Endodermal cell (in vitro differentiated cells): ENCODE measurements around the gene NTSR1. TPM values are rescaled to one million over a fixed set of nuclear protein-coding genes. Genes with fewer than 3 reads are reported as not detected.

Experiments
- DNase-seq: peaks from one replicate; pipeline ENCODE4 v3.0.0-alpha.2; 2017
- H3K27ac ChIP-seq: 2 replicates; pipeline ENCODE4 v1.5.1; 2013; ENCODE audit warnings: mild to moderate bottlenecking, low read depth, low read length, moderate library complexity
- H3K27me3 ChIP-seq: 2 replicates; pipeline ENCODE4 v1.6.1; 2013; ENCODE audit warnings: mild to moderate bottlenecking, low read length, moderate library complexity; ENCODE audit not compliant: insufficient read depth, control insufficient read depth, poor library complexity, severe bottlenecking
- H3K36me3 ChIP-seq: 2 replicates; pipeline ENCODE4 v1.7.0; 2013; ENCODE audit warnings: mild to moderate bottlenecking, low read length, moderate library complexity; ENCODE audit not compliant: control insufficient read depth, insufficient read depth
- H3K4me1 ChIP-seq: one replicate; pipeline ENCODE4 v1.7.0; 2013; ENCODE audit warnings: low read length; ENCODE audit not compliant: control insufficient read depth, insufficient read depth
- H3K4me3 ChIP-seq: 2 replicates; pipeline ENCODE4 v1.5.1; 2013; ENCODE audit warnings: mild to moderate bottlenecking, low read length, moderate library complexity
- H3K9ac ChIP-seq: 2 replicates; pipeline ENCODE4 v1.6.1; 2013; ENCODE audit warnings: mild to moderate bottlenecking, low read length, moderate library complexity; ENCODE audit not compliant: poor library complexity, severe bottlenecking; ENCODE audit errors: extremely low read depth
- H3K9me3 ChIP-seq: 2 replicates; pipeline ENCODE4 v1.6.1; 2013; ENCODE audit warnings: mild to moderate bottlenecking, low read length, moderate library complexity; ENCODE audit not compliant: control insufficient read depth
- H3K27ac Mint-ChIP-seq: 2 replicates; pipeline ENCODE4 v1.8.0; 2020; ENCODE audit warnings: mixed read lengths
- H3K27me3 Mint-ChIP-seq: 2 replicates; pipeline ENCODE4 v1.8.0; 2021; ENCODE audit warnings: mild to moderate bottlenecking, mixed read lengths; ENCODE audit not compliant: insufficient read depth
- H3K36me3 Mint-ChIP-seq: 2 replicates; pipeline ENCODE4 v1.8.0; 2020; ENCODE audit warnings: low read depth, mixed read lengths
- H3K4me1 Mint-ChIP-seq: 2 replicates; pipeline ENCODE4 v1.8.0; 2020; ENCODE audit warnings: mixed read lengths
- H3K4me3 Mint-ChIP-seq: 2 replicates; pipeline ENCODE4 v1.8.0; 2020; ENCODE audit warnings: mild to moderate bottlenecking, moderate library complexity, mixed read lengths
- H3K9me3 Mint-ChIP-seq: 2 replicates; pipeline ENCODE4 v1.8.0; 2020; ENCODE audit warnings: mild to moderate bottlenecking, mixed read lengths
- CTCF ChIP-seq: fragments of 200-600 bp; sonication (generic); conservative IDR thresholded peaks from 2 replicates; pipeline ENCODE4 v1.5.0; 2021; ENCODE audit warnings: antibody characterized with exemption, mild to moderate bottlenecking
- WGBS, 2 experiments: methylation state at CpG; one replicate each; pipeline versions ENCODE4 v1.1.5 to v1.1.7; 2013; ENCODE audit warnings: missing lambda C conversion rate in 2 of 2, mixed read lengths in 1 of 2; ENCODE audit not compliant: insufficient coverage in 1 of 2, insufficient read length in 1 of 2; 5-methylcytosine and 5-hydroxymethylcytosine counted together
- total RNA-seq, 2 donors: library from RNA; stranded (reverse); fragmentation: NEBNext Ultra II Directional in 1 of 2; extraction: Animal tissue kit (Norgen Biotek cat#: 25700) in 1 of 2; gene quantifications; 2 replicates in 1 of 2; 3 replicates in 1 of 2; pipeline ENCODE4 v1.2.1, GENCODE V29; 2021

NTSR1 gene
- total RNA-seq, 2 donors from 2014 or later: 0.11 to 0.62 TPM

GRCh38 chr20:62727584-62728027 is 19.0 kb downstream of the NTSR1 start:
- Mint-ChIP-seq H3K4me3 (no peak overlapping the region), H3K27me3 (peaks cover 1% of the 10 kb centered on the region), H3K36me3 (no peaks in the 10 kb centered on the region), H3K9me3 (no peaks in the 10 kb centered on the region), H3K27ac (no peak overlapping the region), H3K4me1 (no peaks in the 10 kb centered on the region)
- Histone ChIP-seq H3K4me3 (no peak overlapping the region), H3K27ac (no peak overlapping the region), H3K27me3 (no peaks in the 10 kb centered on the region), H3K36me3 (no peaks in the 10 kb centered on the region), H3K9ac (no peak overlapping the region), H3K9me3 (no peaks in the 10 kb centered on the region), H3K4me1 (no peaks in the 10 kb centered on the region)
- no peak for DNase-seq
- WGBS, 2 experiments: 89 to 90% methylated on average over 10 to 15 of the region's 15 CpGs
- TF ChIP-seq CTCF: no peak

GRCh38 chr20:62728028-62728780 is 19.6 kb downstream of the NTSR1 start:
- no peaks in the 10 kb centered on the region for H3K36me3 ChIP-seq
- H3K27me3 ChIP-seq: peaks cover 2% of the 10 kb centered on the region
- H3K4me3 ChIP-seq: no peak overlapping the region
- no peak overlapping the region for H3K4me3 Mint-ChIP-seq
- H3K36me3 Mint-ChIP-seq: no peaks in the 10 kb centered on the region
- no peaks in the 10 kb centered on the region for H3K9me3 ChIP-seq
- no peak for TF ChIP-seq CTCF
- H3K27me3 Mint-ChIP-seq: peaks cover 1% of the 10 kb centered on the region
- no peaks in the 10 kb centered on the region for H3K4me1 ChIP-seq
- no peak for DNase-seq
- no peak overlapping the region for H3K9ac ChIP-seq
- no peak overlapping the region for H3K27ac Mint-ChIP-seq
- no peak overlapping the region for H3K27ac ChIP-seq
- H3K9me3 Mint-ChIP-seq: no peaks in the 10 kb centered on the region
- no peaks in the 10 kb centered on the region for H3K4me1 Mint-ChIP-seq
- 85 to 95% methylated on average over 17 to 26 of the region's 26 CpGs for WGBS, 2 experiments

GRCh38 chr20:62728781-62729300 is 20.2 kb downstream of the NTSR1 start:
- Mint-ChIP-seq H3K27ac (no peak overlapping the region), H3K27me3 (peaks cover 4% of the 10 kb centered on the region), H3K9me3 (no peaks in the 10 kb centered on the region), H3K4me1 (no peaks in the 10 kb centered on the region), H3K36me3 (no peaks in the 10 kb centered on the region), H3K4me3 (no peak overlapping the region)
- no peak for TF ChIP-seq CTCF
- H3K4me3 ChIP-seq: no peak overlapping the region
- DNase-seq: no peak
- H3K9me3 ChIP-seq: no peaks in the 10 kb centered on the region
- 86 to 88% methylated on average over 6 to 9 of the region's 9 CpGs for WGBS, 2 experiments
- H3K27ac ChIP-seq: no peak overlapping the region
- no peaks in the 10 kb centered on the region for H3K4me1 ChIP-seq
- no peak overlapping the region for H3K9ac ChIP-seq
- H3K27me3 ChIP-seq: peaks cover 6% of the 10 kb centered on the region
- H3K36me3 ChIP-seq: no peaks in the 10 kb centered on the region
